DND-41 (cell line): ENCODE data around the gene MLH1.

ENCODE experiments used
- CTCF ChIP-seq: IDR thresholded peaks from 2 replicates; pipeline ENCODE4 v1.5.1; 2012; ENCODE audit warnings: borderline replicate concordance, low read length, moderate library complexity, mild to moderate bottlenecking; ENCODE audit not compliant: poor library complexity, severe bottlenecking; ENCODE audit errors: extremely low read depth
- EZH2 ChIP-seq: IDR thresholded peaks from 3 replicates; pipeline ENCODE4 v1.6.1; 2012; ENCODE audit warnings: borderline replicate concordance, low read depth, mild to moderate bottlenecking, moderate library complexity, low read length, inconsistent platforms; ENCODE audit not compliant: severe bottlenecking

DNA sequence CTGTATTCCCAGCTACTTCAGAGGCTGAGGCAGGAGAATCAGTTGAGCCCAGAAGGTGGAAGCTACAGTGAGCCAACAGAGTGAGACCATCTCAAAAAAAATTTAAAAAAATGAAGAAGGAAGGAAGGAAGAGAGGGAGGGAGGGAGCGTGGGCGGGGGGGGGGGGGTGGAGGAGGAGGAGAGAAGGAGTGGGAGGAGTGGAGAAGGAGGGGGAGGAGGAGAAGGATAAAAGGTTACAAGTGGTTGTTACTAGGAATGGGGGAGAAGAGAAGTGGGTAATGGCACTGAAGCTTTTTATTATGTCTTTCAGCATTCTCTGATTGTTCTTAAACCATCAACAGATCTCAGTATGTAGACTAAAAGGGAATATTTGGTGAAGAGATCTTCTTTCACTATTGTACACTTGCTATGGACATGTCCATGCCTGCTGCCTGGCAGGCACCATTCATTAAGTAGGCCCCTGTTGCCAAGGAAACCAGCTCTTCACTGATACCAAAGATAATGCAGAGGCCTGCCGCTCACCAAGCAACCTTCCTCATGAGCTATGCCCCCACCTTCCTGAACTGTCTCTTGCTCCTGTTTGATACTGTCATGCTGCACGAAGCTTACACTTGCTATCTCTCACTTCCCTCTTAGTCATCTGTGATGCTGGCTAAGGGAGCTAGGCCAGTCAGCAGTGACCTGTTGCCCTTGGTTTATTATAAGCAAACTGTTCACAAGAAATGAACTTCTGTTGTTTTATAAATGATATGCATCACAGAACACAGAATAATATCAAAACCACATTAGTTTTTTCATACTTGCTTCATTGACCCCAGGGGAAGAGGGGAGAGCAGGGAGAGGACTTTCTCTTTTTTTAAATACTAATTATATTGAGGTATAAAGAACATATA lies 23.5 kb upstream of the MLH1 start:
- no peak for TF ChIP-seq CTCF
- TF ChIP-seq EZH2 = no peak
